Small intestine (tissue), 7 donors: ENCODE data around the gene NCKIPSD. TPM values are rescaled to one million over a fixed set of nuclear protein-coding genes. Genes with fewer than 3 reads are reported as not detected.

ENCODE experiments used
- DNase-seq, 2 donors: peaks; one replicate each; pipeline versions ENCODE4 v3.0.0 to v3.0.0-alpha.2; 2013
- FAIRE-seq: peaks from 2 replicates; lab custom pipeline; 2012; peaks lifted over from hg19 to GRCh38; lab: Jason Lieb, UNC
- H3K27ac ChIP-seq, 3 donors: one replicate each; pipeline ENCODE4 v1.5.1; 2013; ENCODE audit warnings: low read length in 2 of 3, mild to moderate bottlenecking in 2 of 3, control low read depth in 1 of 3, inconsistent platforms in 1 of 3, low read depth in 1 of 3, moderate library complexity in 1 of 3
- H3K27me3 ChIP-seq, 3 donors: one replicate each; pipeline ENCODE4 v1.6.1; 2013; ENCODE audit warnings: low read length in 3 of 3, inconsistent platforms in 1 of 3; ENCODE audit not compliant: control insufficient read depth in 3 of 3, insufficient read depth in 3 of 3
- H3K36me3 ChIP-seq, 3 donors: one replicate each; pipeline ENCODE4 v1.6.1; 2013; ENCODE audit warnings: low read length in 3 of 3, inconsistent platforms in 1 of 3, low read depth in 1 of 3, mild to moderate bottlenecking in 1 of 3, moderate library complexity in 1 of 3; ENCODE audit not compliant: control insufficient read depth in 3 of 3, insufficient read depth in 2 of 3
- H3K4me1 ChIP-seq, 3 donors: one replicate each; pipeline ENCODE4 v1.6.1; 2013; ENCODE audit warnings: low read length in 2 of 3, inconsistent platforms in 1 of 3, low read depth in 1 of 3, mild to moderate bottlenecking in 1 of 3, moderate library complexity in 1 of 3; ENCODE audit not compliant: control insufficient read depth in 3 of 3, insufficient read depth in 2 of 3
- H3K4me3 ChIP-seq, 3 donors: one replicate each; pipeline ENCODE4 v1.5.1; 2013; ENCODE audit warnings: low read length in 3 of 3, control low read depth in 1 of 3, inconsistent platforms in 1 of 3, low read depth in 1 of 3, mild to moderate bottlenecking in 1 of 3, moderate library complexity in 1 of 3
- H3K9me3 ChIP-seq, 2 donors: one replicate each; pipeline ENCODE4 v1.6.1; 2013; ENCODE audit warnings: low read depth in 1 of 2, low read length in 1 of 2; ENCODE audit not compliant: control insufficient read depth in 2 of 2, insufficient read depth in 1 of 2
- WGBS, 3 donors: extraction: QIAGEN DNeasy Blood & Tissue Kit; methylation state at CpG; one replicate each; pipeline ENCODE4 v1.1.7; 2013; 5-methylcytosine and 5-hydroxymethylcytosine counted together
- polyA plus RNA-seq, 4 donors: library from polyadenylated mRNA; stranded (reverse) in 3 of 4; unstranded in 1 of 4; fragments of 200-250 nt in 3 of 4; fragments of 120-200 nt in 1 of 4; gene quantifications; one replicate each; pipeline versions ENCODE4 v1.2.1 to v1.2.3, GENCODE V29; 2013
- donor health status: healthy with polysubstance abuse.
- donor health status: control.
- donor health status: control.
- donor health status: Bipolar disorder and iron deficiency.
- donor health status: healthy.

NCKIPSD gene
- polyA plus RNA-seq, 4 donors: 8.9 to 16.7 (median 14.5) TPM

DNA sequence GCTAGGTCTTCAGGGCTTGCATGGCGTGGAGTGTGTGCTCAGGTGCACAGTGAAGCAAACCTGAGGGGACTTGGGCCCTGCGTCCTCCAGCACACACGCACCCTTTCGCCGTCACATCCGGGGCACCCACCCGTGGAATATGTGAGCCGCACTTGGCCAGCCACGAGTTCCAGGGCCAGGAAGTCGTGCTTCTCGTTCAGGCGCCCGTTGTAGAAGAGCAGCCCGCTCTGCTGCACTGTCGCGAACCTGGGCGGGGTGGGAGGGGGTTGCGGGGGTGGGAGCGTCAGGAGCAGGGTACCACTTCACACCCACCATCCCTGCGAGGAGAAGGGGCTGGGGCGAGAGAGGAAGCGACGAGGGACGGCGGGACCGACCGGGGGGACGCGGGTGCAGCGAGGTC, 30.1 kb downstream of the NCKIPSD start:
- Histone ChIP-seq H3K4me1 (peaks cover 0 to 4% (median 0%) of the 10 kb centered on the region in 3 donors), H3K9me3 (no peaks in the 10 kb centered on the region), H3K27ac (peak overlapping the region in 1 of 3 donors; percentile 56), H3K4me3 (peak overlapping the region; percentile 19 to 52 (median 27)), H3K36me3 (peaks cover 0 to 12% (median 0%) of the 10 kb centered on the region in 3 donors), H3K27me3 (peaks cover 0 to 22% (median 0%) of the 10 kb centered on the region in 3 donors)
- no peak for FAIRE-seq
- 11 to 23% (median 13%) methylated on average over 25 to 30 of the region's 30 CpGs for WGBS, 3 donors
- peak in 1 of 2 donors; percentile 33 for DNase-seq

DNA sequence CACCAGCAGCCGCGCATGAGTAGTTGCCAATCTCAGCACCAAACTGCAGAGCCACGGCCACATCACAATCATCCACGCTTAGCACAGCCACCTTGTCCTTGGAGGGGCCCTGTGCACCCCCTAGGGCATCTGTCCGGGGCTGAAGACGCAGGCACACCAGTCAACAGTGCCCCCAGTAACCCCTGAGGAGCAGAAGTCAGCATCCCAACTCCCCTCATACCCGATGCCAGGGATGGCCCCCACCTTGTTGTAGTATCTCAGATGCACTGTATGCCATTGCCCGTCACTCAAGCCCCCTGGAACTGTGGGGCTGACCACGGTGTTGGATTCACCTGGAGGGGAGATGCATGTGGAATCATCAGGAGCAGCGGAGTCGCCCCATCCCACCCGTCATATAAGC, 30.7 kb downstream of the NCKIPSD start:
- FAIRE-seq (no peak), DNase-seq (no peak)
- Histone ChIP-seq H3K9me3 (no peaks in the 10 kb centered on the region), H3K4me1 (peaks cover 0 to 4% (median 0%) of the 10 kb centered on the region in 3 donors), H3K4me3 (no peak overlapping the region), H3K27me3 (peaks cover 0 to 17% (median 0%) of the 10 kb centered on the region in 3 donors), H3K27ac (no peak overlapping the region), H3K36me3 (peaks cover 0 to 12% (median 0%) of the 10 kb centered on the region in 3 donors)
- WGBS, 3 donors: 92 to 93% (median 92%) methylated on average over 12 of the region's 12 CpGs

DNA sequence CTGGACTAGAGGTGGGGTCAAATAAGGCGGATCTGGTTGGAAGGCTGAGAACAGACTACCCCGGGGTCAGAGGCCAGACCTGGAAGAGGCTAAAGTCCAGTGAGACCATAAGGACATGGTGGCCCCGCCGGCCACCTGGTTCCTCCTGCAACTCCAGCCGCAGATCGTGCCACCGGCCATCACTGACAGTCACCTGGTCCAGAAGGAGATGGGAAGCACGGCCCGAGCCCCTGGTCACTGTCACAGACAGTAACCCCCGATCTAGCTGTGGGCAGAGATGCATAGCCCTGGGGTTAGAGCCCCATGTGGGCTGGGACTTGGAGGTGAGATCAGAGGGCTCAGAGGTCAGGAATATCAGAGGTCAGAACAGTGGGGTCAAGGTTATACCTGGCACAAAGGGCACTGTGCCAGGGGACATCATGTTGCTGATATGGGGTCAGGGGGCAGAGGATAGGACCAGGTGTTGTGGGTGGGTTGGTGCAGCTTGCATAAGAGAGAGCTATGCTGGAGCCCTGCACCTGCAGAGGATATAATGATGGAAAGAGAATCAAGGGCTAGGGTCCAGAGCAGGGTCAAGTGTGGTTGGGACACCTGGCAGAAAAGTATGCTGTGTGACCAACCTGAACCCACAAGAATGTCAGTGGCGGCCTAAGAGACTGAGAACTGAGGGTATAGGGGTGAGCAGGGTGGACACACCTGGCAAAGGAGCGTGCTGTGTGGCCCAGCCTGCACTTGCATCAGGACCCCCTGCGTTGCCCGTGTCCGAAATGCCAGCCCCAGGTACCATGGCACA, 32.6 kb downstream of the NCKIPSD start:
- WGBS, 3 donors: 92 to 95% (median 93%) methylated on average over 15 of the region's 15 CpGs
- Histone ChIP-seq H3K4me3 (no peak overlapping the region), H3K4me1 (peaks cover 0 to 12% (median 0%) of the 10 kb centered on the region in 3 donors), H3K9me3 (no peaks in the 10 kb centered on the region), H3K27me3 (peaks cover 0 to 14% (median 0%) of the 10 kb centered on the region in 3 donors), H3K27ac (no peak overlapping the region), H3K36me3 (peaks cover 0 to 15% (median 0%) of the 10 kb centered on the region in 3 donors)
- no peak for DNase-seq
- no peak for FAIRE-seq

DNA sequence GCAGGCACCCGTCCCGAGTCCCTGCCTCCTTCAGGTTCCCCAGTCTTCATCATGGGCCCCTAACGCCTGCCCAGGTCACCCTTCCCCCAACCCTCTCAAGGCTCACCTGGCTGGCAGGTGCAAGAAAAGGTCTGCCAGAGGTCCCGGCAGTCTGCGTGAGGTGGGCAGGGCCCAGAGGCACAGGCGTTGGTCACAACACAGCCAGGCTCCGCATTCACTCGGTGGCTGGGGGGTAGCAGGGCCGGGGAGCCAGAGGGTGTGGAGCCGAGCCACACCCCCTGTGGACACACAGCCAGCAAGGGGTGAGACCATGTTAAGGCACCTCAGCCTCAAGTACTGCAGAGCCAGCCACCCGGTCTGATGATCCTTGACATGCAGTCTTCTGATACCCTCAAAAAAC, 33.9 kb downstream of the NCKIPSD start:
- 33 to 71% (median 59%) methylated on average over 11 of the region's 11 CpGs for WGBS, 3 donors
- H3K4me1 ChIP-seq: peaks cover 0 to 10% (median 0%) of the 10 kb centered on the region in 3 donors
- H3K27me3 ChIP-seq: peaks cover 0 to under 1% (median 0%) of the 10 kb centered on the region in 3 donors
- H3K9me3 ChIP-seq: no peaks in the 10 kb centered on the region
- FAIRE-seq (no peak), DNase-seq (no peak)
- H3K27ac ChIP-seq: no peak overlapping the region
- H3K36me3 ChIP-seq: peaks cover 0 to 16% (median 0%) of the 10 kb centered on the region in 3 donors
- no peak overlapping the region for H3K4me3 ChIP-seq

DNA sequence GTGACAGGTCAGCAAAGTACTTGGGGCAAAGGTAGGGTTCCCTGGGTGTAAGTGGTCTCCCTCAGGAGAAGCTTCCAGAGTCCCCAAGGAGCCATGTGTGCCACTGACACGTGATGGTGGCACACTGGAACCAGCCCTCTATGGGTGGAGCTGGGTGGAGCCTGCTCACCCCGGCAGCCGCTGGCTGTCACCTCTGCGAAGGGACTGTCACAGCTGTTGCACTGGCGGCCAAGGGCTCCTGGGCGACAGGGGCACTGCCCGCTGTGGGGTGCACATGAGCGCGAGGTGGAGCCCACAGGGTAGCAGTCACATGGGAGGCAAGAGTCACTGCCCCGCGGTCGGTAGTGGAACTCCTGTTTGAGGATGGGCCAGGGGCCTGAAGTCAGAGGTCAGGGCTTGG, 35.0 kb downstream of the NCKIPSD start:
- Histone ChIP-seq H3K4me1 (peaks cover 0 to 8% (median 0%) of the 10 kb centered on the region in 3 donors), H3K9me3 (no peaks in the 10 kb centered on the region), H3K36me3 (peaks cover 0 to 23% (median 0%) of the 10 kb centered on the region in 3 donors), H3K27me3 (no peaks in the 10 kb centered on the region), H3K27ac (no peak overlapping the region), H3K4me3 (no peak overlapping the region)
- FAIRE-seq (no peak), DNase-seq (peak in 1 of 2 donors; percentile 28)
- WGBS, 3 donors: 65 to 85% (median 73%) methylated on average over 12 of the region's 12 CpGs

DNA sequence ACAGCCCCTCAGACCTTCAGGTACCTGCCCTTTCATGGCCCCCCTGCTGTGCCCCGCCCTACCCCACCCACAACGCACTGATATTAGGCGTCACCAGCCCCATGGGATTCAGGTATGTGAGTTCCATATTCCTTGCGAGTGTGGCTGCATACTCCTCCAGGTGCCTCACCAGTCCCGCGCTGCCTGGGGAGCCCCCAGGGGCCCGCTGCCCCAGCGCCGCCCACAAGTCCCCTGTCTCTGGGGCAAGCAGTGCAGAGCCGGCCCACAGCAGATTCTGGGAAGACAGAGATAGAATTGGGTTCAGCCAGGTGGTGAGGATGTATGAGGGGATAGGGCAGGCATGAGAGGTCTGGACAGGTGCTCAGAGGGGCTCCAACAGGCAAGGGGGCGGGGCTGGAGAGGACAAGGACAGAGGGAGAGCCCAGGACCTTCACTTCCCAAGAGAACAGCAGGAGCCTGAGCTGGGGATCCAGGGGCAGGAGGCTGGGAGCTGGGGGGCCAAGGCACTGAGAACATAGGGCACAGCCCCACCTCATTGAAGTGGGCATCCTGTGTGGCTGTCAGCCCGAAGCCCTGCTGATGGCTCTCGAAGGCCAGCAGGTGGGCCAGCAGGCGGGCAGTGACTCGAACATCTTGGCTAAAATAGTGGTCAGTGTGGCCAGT, 37.4 kb downstream of the NCKIPSD start:
- DNase-seq (no peak), FAIRE-seq (no peak)
- H3K9me3 ChIP-seq: no peaks in the 10 kb centered on the region
- H3K36me3 ChIP-seq: peaks cover 0 to 26% (median 0%) of the 10 kb centered on the region in 3 donors
- H3K27me3 ChIP-seq: no peaks in the 10 kb centered on the region
- WGBS, 3 donors: 73 to 86% (median 82%) methylated on average over 15 of the region's 15 CpGs
- no peak overlapping the region for H3K27ac ChIP-seq
- H3K4me3 ChIP-seq: no peak overlapping the region
- peaks cover 0 to 8% (median 0%) of the 10 kb centered on the region in 3 donors for H3K4me1 ChIP-seq

DNA sequence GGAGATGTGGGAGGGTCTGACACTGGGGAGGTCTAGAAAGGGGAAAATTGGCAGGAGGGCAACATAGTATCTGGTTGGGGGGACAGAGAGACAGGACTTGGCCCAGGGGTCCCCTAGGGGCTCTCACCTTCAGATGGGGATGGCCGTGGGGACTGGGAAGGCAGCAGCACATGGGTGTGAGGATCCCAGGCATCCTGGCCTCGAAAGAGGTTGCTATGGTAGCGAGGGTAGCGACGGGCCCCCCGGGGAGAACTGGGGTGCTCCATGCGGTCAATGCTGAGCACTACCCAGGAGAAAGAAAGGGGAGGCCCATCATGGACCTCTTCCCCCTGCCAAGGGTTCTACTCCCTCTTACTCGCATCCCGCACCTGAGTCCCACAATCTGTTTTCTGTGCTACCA, 38.0 kb downstream of the NCKIPSD start:
- 74 to 84% (median 80%) methylated on average over 9 of the region's 9 CpGs for WGBS, 3 donors
- Histone ChIP-seq H3K27ac (no peak overlapping the region), H3K4me3 (no peak overlapping the region), H3K4me1 (peaks cover 0 to 8% (median 0%) of the 10 kb centered on the region in 3 donors), H3K27me3 (no peaks in the 10 kb centered on the region), H3K36me3 (peaks cover 0 to 24% (median 0%) of the 10 kb centered on the region in 3 donors), H3K9me3 (no peaks in the 10 kb centered on the region)
- FAIRE-seq: no peak
- DNase-seq: no peak
